GM21360 (cell line): ENCODE measurements around the gene NPR2.

Experiments used
- ATAC-seq: cut with Tn5 transposase; IDR thresholded peaks from one replicate; pipeline ENCODE4 v1.9.1; 2021; ENCODE audit warnings: mild to moderate bottlenecking, moderate library complexity; ENCODE audit not compliant: unreplicated experiment

The NPR2 gene

GRCh38 chr9:35791297-35791921 is at the start of gene NPR2:
NPR2 (plus strand) TSS chr9:35791591; CDS start chr9:35792409, 818 bp downstream.
- no peak for ATAC-seq

- no peak for ATAC-seq
Observed at GRCh38 chr9:35741740-35742139, 49.7 kb upstream of the NPR2 start.

GRCh38 chr9:35743452-35743851 is 47.9 kb upstream of the NPR2 start:
- no peak for ATAC-seq

- no peak for ATAC-seq
Observed at GRCh38 chr9:35743880-35744518, 47.4 kb upstream of the NPR2 start.

GRCh38 chr9:35745569-35745968 is 45.8 kb upstream of the NPR2 start:
- ATAC-seq, result no peak

- no peak for ATAC-seq
Observed at GRCh38 chr9:35746583-35746982, 44.8 kb upstream of the NPR2 start.

- ATAC-seq, result peak; percentile 17
Observed at GRCh38 chr9:35748242-35748857, 43.0 kb upstream of the NPR2 start.

- peak; percentile 66 for ATAC-seq
Observed at GRCh38 chr9:35748858-35749514, 42.4 kb upstream of the NPR2 start, which contains the start of the genes GBA2 and RGP1. GBA2 (minus strand) TSS chr9:35749228; CDS start chr9:35748704, 524 bp downstream. RGP1 (plus strand) TSS chr9:35749287; CDS start chr9:35749756, 469 bp downstream.

GRCh38 chr9:35749515-35750255 is 41.7 kb upstream of the NPR2 start:
- peak; percentile 16 for ATAC-seq

- no peak for ATAC-seq
Observed at GRCh38 chr9:35750256-35750531, 41.2 kb upstream of the NPR2 start.

GRCh38 chr9:35753466-35753865 is 37.9 kb upstream of the NPR2 start:
- ATAC-seq, result no peak

GRCh38 chr9:35754264-35754663 is 37.1 kb upstream of the NPR2 start, which contains the start of gene MSMP:
MSMP (minus strand) TSS chr9:35754276; CDS start chr9:35754129, 147 bp downstream.
- ATAC-seq, result no peak

- no peak for ATAC-seq
Observed at GRCh38 chr9:35755071-35755470, 36.3 kb upstream of the NPR2 start.

- peak; percentile 51 for ATAC-seq
Observed at GRCh38 chr9:35756275-35757225, 34.8 kb upstream of the NPR2 start.

- peak; percentile 26 for ATAC-seq
Observed at GRCh38 chr9:35757226-35757891, 34.0 kb upstream of the NPR2 start.

- no peak for ATAC-seq
Observed at GRCh38 chr9:35757892-35758275, 33.5 kb upstream of the NPR2 start.

GRCh38 chr9:35758475-35759050 is 32.8 kb upstream of the NPR2 start:
- ATAC-seq, result no peak

- ATAC-seq, result no peak
Observed at GRCh38 chr9:35759795-35760194, 31.6 kb upstream of the NPR2 start.

- no peak for ATAC-seq
Observed at GRCh38 chr9:35760651-35761050, 30.7 kb upstream of the NPR2 start.
